Activated CD4-positive, CD25-positive, alpha-beta regulatory T cell (primary cell): ENCODE results near the gene MEF2A.
"Not testable (repeated sequence)": the region's sequence is repeated elsewhere in the genome, so short reads cannot be mapped to it uniquely, and the experiment has no call there.

Source experiments
- DNase-seq, 4 experiments: peaks; one replicate each; lab custom pipeline; 2025; lab: John Stamatoyannopoulos, UW

MEF2A gene

DNA sequence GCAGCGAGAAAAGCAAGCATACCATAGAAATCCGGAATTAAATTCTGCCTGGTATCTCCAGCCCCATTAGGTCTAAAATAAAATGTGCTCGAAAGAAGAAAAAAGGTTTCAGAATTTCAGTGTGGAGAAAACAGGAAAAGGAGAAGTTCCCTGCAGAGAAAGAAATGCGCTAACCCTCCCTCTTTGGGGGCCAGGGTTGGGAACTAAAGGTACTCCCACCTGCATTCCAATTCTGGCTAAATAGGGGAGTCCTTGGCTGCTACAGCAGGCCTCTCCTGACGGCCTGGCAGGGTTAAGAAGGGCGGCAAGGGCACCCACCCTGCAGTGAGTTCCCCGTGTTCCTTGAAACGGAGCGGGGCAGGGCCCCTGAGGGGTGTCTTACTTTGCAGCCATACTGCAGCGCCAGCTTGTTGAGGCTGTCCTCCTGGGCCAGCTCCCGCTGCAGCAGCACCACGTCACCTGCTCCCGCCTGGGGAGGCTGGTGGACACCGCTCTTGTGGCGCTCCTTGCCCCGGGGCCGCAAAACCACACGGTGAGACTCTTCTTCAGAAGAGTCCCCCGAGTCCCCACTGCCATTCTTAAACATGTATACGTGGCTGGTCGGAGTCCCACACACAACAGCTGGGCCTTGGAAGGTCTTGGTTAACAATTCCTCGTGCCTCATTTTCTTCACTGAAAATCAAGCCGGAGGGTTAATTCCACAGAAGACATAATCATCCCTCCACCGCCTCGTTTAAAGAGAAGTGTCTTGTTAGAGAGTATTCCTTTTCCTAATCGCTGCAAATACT lies 165.7 kb downstream of the MEF2A start:
- DNase-seq = no peak

DNA sequence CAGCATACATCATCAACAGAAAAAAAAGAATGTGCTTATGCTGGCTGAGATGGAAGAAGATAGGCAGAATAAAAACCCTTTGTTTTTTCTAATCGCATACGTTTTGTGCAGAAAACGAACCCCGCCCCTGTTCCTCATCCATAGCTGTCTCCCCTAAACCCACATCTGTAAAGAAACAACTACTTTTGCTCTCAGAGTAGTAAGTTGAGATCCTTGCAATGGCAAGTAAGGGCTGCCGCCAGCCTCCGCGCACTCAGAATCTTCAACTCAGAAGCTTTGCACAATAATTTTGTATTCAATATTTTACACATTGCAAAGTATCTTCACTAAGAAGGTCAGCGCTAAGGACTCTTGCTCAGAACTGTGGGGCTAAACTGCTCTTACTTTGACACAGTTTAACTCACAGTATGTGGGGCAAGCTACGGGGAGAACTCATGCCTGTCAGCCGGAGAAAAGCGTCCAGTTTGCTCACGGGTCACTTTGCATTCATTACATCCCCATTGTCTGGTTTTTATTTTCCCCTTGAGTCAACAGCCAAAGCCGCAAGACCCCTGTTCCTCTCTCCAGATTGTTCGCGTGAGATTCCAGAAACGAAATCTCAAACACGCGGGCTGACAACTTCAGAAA lies 166.5 kb downstream of the MEF2A start:
- DNase-seq = no peak

DNA sequence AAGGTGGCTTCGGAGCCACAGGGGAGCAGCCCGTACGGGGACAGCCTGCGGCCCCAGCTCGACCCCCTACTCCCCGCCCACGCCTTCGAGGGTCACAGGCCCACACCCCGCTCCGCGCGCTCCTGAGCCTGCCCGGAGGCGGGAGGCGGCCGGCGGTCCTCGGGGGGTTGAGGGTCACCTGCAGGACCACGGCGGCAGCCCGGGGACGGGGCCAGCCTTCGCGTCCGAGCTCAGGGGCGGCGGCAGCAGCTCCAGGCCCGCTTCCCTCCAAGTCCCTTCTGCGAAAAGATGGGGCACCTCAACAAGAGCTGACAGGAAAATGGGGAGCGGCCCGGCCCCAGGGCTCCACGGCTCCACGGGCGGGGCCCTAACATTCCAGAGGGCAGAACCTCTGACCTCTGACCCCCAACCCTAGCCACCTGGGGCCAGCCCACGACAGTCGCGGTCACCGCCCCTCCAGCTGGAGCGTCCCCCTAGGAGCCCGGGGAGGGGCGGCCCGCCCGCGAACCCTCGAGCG lies 167.0 kb downstream of the MEF2A start:
- DNase-seq = peak in 2 of 4 experiments; percentile 43 to 51

DNA sequence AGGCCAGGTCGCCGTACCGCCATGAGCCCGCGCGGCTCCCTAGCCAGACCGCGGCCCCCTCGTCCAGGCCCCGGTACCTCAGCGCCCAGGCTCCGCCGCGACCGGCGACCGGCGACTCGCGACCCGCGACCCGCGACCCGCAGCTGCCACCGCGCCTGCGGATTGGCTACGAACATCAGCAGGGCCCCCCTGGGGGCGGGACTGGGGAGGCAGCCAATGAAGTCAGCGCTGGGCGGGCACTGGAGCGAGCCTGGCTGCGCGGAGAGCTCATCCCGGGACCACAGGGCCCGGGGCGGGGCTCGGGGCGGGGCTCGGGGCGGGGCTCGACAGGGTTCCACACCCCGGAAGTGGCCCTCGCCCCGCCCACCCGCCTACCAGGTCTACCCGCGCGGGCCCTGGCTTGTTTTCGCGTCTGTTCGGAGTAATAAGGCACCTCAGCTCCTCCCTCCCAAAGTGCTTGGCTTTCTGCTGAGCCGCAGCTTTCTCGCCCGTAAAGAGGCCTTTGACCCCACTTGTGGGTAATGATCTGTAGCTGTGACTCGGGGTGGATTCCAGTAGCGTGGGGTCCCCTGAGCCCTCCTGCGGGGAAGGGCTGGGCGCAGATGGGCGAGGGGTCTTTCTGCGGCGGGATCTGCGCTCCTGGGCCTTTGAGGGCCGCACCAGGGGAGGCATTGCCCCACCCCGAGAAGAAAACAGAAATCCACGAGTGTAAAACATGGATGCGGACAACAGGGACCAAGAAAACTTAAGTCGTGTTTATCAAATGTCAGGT lies 167.7 kb downstream of the MEF2A start, which contains the start of gene LYSMD4:
TSS of gene LYSMD4 (minus strand) at position 170 of the 772 bp plus-strand sequence. CDS start 1,438 bp downstream, outside the sequence.
- DNase-seq = peak; percentile 98 to 100 (median 99)

DNA sequence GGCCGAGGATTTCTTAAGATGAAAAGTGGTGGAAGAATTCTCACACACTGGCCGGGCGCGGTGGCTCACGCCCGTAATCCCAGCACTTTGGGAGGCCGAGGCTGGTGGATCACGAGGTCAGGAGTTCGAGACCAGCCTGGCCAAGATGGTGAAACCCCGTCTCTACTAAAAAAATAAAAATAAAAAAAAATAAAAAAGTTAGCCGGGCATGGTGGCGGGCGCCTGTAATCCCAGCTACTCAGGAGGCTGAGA lies 168.2 kb downstream of the MEF2A start:
- DNase-seq = not testable (repeated sequence)

DNA sequence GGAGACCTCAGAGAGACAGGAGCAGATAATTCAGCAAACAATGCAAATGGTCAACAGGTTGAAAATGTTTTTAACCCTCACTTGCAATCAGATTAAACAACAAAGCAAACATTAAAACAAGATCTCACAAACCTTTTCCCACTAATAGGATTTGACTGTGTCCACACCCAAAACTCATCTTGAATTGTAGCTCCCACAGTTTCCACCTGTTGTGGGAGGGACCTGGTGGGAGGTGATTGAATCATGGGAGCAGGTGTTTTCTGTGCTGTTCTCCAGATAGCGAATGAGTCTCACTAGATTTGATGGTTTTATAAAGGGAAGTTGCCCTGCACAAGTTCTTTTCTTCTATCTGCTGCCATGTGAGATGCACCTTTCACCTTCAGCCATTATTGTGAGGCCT lies 168.8 kb downstream of the MEF2A start:
- DNase-seq = no peak

DNA sequence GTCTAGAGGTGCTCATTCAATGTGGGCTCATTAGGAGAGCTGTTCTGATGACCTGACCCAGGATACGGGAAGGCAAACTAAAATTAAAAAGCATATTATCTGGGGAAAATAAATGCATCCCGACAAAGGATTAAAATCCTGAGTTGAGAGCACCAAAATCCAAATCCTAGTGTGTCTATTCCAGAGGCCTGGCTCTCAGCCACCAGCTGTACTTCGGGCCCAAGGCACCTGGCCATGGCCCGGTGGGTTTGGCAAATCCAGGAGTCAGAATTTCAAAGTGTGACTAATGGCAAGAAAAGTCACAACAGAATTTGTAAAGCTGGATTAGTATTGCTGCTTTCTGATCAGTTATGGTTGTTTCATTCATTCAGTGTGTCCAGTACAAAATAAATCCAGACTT lies 170.1 kb downstream of the MEF2A start:
- DNase-seq = no peak

DNA sequence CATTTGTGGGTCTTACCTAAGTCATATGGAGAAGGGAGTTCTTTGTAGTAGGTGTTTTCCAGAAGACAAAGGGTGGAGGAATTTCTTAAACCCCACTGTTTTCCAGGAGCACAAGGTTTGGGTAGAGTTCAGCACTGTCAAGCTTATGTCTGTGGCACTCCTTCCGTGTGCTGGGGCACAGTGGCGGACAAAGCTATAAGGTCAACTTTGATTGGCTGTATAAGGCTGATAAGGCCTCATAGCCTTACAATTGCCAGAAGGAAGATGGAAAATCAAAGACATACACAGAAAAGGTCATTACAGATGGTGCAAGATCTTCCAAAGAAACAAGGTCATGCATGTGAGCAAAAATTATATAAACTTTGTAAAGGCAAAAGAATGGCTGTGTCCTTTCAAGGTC lies 170.9 kb downstream of the MEF2A start:
- DNase-seq = no peak

DNA sequence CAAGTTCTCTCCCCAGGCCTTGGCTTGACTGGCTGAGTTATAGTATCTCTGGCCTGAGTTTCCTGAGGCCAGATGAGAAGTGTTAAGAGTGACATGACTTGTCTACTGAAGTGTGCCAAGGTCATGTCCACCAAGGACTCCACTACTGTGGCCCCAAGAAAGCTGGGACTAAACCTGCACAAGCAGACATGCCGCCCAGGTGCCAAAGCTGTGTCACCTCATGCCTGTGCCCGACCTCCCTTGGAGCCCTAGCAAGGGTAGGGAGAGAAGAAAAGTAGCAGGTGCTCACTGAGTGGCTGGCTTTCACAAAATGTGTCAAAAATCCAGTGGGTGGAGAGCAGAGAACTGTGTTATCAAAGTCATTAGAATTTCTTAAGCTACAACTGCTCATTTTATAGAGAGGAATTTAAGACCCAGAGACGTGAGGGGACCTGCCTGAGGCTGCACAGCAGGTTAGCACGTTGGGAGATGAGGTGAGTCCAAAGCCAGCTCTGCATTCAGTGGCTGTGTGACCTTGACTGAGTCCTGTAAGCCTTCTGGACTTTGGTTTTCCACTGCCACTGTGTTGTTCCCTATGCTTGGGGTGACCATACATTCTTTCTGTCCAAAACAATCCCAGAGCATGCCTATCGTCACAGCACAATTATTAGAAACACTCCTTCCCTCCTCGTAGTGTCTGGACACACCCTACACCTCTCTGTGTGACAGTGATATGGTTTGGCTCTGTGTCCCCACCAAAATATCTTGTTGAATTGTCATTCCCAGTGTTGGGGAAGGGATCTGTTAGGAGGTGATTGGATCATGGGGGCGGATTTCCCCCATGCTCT lies 172.4 kb downstream of the MEF2A start:
- DNase-seq = no peak

DNA sequence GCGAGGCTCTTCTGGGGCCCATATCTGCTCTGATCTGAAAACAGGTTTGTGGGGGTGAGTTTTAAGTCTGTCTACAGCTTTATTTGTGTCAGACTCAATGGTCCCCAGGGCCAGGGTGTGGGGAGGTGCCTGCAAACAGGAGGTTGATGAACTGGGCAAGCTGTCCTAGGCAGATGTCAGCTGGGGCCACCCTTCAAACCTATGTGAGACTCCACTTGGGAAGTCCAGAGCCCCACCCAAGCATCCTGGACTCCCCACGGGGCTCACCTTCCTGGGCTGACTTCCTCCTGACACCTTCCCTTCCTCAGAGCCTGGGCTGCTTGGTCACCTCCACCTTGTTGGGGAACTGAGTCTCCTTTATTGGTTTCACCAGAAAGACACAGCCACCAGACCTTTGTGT lies 176.1 kb downstream of the MEF2A start:
- no peak for DNase-seq

DNA sequence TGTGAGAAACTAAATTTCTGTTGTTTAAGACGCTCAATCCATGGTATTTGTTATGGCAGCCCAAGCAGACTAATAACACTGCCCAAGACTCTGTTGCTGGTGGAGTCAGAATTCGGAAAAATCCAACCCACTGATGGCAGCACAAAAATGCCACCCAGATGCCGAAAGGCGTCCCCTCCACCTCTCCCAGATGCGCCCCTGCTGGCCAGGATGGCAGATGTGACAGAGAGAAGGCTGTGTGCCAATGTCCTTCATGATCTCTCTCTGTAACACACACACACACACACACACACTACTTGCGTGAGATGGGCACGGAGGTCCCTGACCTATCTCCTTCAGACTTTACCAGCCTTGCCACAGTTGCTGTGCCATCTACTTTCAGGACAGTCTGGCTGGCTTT lies 178.4 kb downstream of the MEF2A start:
- no peak for DNase-seq

DNA sequence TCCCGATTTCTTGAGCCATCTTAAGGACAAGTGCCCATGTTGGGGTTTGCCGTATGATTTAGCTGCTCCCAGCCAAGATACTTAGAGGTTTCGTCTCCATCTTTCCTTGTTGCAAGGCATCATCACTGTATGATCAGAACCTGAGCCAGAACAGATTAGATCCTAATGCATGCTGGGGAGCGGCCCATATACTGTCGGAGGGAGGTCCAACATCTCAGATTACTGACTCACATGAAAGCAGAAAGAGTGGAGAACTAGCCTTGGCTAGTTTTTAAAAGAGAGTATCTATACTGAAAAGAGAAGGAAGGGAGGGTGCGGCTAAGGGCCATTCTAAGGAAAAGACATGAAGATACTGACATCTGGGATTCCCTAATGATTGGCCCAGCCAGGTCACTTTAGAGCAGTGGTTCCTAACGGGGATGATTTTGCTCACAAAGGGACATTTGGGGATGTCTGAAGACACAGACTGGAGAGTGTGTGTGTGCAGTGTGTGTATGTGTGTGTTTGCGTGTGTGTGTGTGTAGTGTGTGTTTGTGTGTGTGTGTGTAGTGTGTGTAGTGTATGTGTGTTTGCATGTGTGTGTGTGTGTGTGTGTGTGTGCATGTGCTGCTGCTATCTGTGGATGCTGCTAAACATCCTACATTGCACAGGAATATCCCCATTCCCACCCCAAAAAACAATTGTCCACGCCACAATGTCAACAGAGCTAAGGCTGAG lies 179.7 kb downstream of the MEF2A start:
- DNase-seq = no peak

DNA sequence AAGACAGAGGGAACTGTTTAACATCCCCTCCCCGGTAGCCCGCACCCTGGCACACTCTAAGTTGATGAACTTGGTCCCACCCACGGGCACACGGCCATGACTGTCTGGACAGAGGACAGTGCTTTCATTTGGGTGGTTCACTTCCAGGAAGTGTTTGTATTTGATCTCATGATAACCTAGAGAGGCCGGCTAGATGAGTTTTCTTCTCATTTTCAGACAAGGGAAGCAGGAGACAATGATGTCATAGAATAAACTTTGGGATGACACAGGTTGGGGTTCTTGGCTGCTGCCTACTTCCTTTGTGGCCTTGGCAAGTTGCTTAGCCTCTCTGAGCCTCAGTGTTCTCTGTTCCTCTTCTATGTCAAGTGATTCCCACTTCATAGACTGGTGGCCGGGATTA lies 183.6 kb downstream of the MEF2A start:
- no peak for DNase-seq

DNA sequence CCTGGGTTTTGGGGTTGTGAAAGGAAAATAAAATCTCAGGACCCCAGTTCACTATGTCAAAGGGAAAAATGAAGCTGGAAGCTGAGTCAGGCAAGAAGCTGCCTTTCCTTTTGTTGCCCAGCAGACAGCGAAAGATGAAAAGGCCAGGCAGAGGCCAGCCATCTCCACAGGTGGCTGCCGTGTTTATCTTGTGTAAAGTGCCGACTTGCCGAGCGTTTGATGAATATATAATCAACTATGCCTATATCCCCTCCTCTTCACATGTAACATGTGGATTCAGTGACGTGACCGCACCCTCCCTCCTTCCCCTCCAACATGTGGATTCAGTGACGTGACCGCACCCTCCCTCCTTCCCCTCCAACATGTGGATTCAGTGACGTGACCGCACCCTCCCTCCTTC lies 184.5 kb downstream of the MEF2A start:
- DNase-seq = not testable (repeated sequence)

DNA sequence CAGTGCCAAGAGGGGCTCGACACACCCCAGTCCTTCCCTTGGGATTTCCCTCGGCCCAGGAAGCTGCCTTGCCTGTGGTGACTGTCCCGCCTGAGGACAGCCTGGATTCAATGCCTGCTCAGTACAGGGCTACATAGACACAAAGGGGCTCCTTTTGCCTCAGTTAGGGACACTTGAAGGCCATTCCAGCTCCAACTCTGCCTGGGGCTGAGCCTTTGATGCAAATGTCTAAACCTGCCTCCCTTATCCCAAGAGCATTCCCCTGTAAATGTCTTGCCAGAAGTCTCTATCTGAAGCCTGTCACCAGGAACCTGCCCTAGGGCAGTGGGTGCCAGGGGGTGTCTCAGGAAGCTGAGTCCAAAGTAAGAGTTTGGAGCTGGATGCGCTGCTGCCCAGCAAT lies 186.8 kb downstream of the MEF2A start:
- DNase-seq = no peak

DNA sequence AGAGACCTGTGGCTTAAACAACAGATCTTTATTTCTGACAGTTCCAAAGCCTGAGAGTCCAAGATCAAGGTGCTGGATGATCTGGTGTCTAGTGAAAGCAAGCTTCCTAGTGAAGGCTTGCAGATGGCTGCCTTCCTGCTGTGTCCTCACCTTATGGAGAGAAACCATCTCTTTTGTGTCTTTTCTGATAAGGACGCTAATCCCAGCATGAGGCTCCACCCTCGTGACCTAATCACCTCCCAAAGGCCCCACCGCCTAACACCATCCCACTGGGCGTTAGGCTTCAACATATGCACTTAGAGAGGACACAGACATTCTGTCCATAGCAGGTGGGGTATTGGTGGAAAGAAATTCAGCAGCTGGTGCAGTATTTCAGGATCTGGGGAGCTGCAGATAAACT lies 187.3 kb downstream of the MEF2A start:
- DNase-seq = no peak

DNA sequence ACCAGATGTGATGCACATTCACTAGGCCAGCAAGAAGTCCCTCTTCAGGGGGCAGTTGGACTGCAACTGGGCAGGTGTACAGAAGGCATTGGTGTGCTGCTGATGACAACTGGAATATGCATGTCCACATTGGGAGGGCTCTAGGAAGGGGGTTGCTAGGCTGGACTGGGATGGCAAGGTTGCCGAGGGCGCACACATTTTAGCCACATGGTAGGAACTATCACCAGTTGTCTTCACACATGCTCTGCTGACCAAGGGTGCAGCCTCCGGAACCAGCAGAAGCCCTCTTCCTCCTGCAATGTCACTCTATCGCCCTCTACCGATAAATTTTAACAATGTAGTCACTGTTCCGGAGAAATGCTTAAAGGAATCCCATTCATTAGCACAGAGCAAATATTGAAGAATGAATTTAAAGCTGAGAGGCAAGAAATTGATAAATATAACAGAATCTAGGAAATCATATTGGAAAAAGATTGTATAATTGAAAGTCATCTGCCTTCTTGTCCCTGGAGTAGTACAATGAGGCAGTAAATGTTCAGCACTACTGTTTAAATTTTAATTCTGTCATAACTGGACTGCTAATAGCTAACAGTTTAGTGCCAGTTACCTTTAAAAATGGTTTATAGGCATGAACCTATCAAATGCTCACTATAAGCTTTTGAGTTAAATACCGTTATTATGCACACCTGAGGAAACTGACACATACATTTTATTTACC lies 190.1 kb downstream of the MEF2A start:
- no peak for DNase-seq

DNA sequence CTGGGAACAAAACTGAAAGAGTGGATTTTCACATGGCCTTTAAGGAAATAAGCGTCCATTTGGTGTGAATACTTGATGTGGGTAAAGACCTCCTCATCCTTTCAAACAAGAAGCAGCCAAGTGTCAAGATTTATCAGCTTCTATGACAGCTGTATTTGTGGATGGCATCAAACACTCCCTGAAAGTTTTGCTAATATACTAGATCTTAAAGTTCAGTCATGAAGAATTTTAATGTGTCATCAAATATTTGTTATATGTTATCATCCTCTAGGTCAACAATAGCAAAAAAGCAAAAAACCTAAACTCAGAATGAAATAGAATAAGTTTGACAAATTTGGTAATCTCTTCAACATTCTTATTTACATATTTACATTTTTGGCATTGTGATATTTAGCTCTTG lies 196.5 kb downstream of the MEF2A start:
- no peak for DNase-seq

DNA sequence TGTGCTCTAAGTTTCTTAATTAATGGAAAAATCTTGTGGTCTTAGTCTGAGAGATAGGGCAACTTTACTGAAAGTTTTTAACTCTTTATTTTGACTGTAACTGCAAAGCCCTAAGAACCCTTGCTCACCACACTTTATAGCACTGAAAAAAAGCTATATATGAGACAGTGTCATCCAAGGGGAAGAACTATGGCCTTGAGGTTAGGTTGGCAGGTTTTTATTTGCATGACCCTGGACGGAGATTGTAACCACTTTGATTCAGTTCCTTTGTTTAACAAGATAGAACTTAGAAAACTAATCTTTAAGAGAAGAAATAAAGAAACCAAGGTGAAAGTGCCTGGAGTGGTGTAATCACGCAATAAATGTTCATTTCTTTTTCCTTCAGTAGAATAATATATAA lies 198.0 kb downstream of the MEF2A start:
- no peak for DNase-seq

DNA sequence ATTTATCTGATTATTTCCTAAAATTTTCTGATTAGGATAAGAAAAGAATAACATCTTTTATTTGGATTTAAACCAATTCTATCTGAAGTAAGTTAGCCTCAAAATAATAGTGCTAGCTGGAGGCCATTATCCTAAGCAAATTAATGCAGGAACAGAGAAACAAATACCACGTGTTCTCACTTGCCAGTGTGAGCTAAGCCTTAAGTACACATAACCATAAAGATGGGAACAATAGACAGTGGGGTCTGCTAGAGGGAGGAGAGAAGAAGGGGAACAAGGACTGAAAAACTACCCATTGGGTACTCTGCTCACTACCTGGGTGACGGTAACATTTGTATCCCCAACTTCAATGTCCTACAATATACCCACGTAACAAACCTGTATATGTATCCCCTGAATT lies 198.7 kb downstream of the MEF2A start:
- DNase-seq = no peak
